Neutrophil (primary cell): Measurements from ENCODE around the gene TSNAX.
A peak's percentile ranks its signal among the peaks of the same experiment; 100 is the strongest.

Source experiments
- H3K27ac ChIP-seq: fragments of 200-600 bp; sonication (generic); 2 replicates; pipeline ENCODE4 v1.5.1; 2016; ENCODE audit warnings: mild to moderate bottlenecking, moderate library complexity
- H3K27me3 ChIP-seq: fragments of 200-600 bp; sonication (generic); 2 replicates; pipeline ENCODE4 v1.6.0; 2016; ENCODE audit warnings: mild to moderate bottlenecking
- H3K36me3 ChIP-seq: fragments of 200-600 bp; sonication (generic); 2 replicates; pipeline ENCODE4 v1.5.1; 2017
- H3K4me1 ChIP-seq, 2 experiments: fragments of 200-600 bp in 1 of 2; sonication (generic) in 1 of 2; 1 replicate in 1 of 2; 2 replicates in 1 of 2; pipeline versions ENCODE4 v1.5.1 to v1.6.1; 2013 to 2016; ENCODE audit warnings: low read depth in 1 of 2, low read length in 1 of 2, mild to moderate bottlenecking in 1 of 2, moderate library complexity in 1 of 2; ENCODE audit not compliant: control insufficient read depth in 1 of 2, insufficient read depth in 1 of 2
- H3K4me3 ChIP-seq, 2 experiments: fragments of 200-600 bp in 1 of 2; sonication (generic) in 1 of 2; 1 replicate in 1 of 2; 2 replicates in 1 of 2; pipeline ENCODE4 v1.5.1; 2013 to 2016; ENCODE audit warnings: low read depth in 1 of 2, low read length in 1 of 2, mild to moderate bottlenecking in 1 of 2, moderate library complexity in 1 of 2
- H3K9me3 ChIP-seq: fragments of 200-600 bp; sonication (generic); 2 replicates; pipeline ENCODE4 v1.5.1; 2016
- TF ChIP-seq, protein P1 (sequence below): fragments of 200-600 bp; sonication (generic); IDR thresholded peaks from 2 replicates; pipeline ENCODE4 v1.5.1; 2016; ENCODE audit warnings: antibody characterized with exemption

Gene TSNAX

DNA sequence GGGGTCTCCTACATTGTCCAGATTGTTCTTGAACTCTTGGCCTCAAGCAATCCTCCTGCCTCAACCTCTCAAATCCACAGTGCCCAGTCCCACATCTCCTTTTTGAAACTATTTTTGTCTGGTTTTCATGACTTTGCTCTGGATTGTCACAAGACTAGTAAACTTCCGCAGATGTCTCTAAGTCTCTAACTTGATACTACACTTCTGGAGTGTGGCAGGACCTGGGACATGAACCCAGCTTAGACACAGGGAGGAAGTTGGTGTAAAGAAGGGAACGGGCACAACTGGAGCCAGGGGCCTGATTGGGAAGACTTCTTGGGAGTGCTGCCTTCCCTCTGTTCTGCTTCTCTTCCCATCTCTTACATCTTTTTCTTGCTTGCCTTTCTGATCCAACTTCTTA is 81.9 kb downstream of the TSNAX start:
- TF ChIP-seq, protein P1, sequence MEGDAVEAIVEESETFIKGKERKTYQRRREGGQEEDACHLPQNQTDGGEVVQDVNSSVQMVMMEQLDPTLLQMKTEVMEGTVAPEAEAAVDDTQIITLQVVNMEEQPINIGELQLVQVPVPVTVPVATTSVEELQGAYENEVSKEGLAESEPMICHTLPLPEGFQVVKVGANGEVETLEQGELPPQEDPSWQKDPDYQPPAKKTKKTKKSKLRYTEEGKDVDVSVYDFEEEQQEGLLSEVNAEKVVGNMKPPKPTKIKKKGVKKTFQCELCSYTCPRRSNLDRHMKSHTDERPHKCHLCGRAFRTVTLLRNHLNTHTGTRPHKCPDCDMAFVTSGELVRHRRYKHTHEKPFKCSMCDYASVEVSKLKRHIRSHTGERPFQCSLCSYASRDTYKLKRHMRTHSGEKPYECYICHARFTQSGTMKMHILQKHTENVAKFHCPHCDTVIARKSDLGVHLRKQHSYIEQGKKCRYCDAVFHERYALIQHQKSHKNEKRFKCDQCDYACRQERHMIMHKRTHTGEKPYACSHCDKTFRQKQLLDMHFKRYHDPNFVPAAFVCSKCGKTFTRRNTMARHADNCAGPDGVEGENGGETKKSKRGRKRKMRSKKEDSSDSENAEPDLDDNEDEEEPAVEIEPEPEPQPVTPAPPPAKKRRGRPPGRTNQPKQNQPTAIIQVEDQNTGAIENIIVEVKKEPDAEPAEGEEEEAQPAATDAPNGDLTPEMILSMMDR = no peak
- no peaks in the 10 kb centered on the region for H3K27me3 ChIP-seq
- H3K4me3 ChIP-seq = no peak overlapping the region
- no peaks in the 10 kb centered on the region for H3K36me3 ChIP-seq
- H3K9me3 ChIP-seq = no peaks in the 10 kb centered on the region
- H3K27ac ChIP-seq = no peak overlapping the region
- peaks cover 39 to 40% of the 10 kb centered on the region in 2 experiments for H3K4me1 ChIP-seq

DNA sequence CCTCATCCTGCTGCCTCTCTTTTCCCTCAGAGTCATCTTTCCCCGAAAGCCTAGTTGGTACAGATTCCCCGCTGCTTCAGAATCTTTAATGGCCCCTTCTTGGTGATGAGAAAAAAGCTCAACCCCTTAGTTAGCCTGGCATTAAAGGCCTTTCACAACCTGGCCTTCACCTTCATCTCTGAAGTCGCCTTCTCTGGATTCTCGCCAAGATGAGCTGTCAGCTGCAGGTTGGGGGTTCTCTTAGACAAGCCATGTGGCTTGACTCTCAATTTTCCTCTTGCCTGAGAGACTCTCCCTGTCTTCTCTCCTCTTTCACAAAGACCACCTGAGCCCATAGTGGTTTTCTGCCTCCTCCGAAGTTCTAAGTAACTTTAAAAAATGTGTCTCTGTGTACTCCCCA is 82.6 kb downstream of the TSNAX start:
- Histone ChIP-seq H3K4me1 (peaks cover 39 to 40% of the 10 kb centered on the region in 2 experiments), H3K36me3 (no peaks in the 10 kb centered on the region), H3K27ac (no peak overlapping the region), H3K27me3 (no peaks in the 10 kb centered on the region), H3K9me3 (no peaks in the 10 kb centered on the region), H3K4me3 (no peak overlapping the region)
- TF ChIP-seq, protein P1 = no peak

DNA sequence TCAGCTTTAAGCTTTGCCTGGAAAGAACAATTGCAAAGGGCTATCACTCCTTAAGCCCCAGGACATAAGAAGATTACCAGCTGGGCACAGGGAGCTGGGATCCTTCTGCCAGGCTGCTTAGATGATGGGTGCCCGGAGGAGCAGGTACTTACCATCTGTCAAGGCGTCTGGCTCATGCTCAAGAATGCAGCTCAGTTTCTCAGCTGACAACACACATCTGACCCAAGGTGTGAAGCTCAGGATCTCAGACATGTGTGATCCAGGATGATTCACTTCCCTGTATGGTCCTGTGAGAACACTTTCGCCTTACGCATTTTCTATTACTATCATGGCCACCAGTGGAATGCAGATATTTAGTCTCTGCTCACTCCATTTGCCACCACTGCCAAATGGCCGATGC is 83.4 kb downstream of the TSNAX start:
- TF ChIP-seq, protein P1 = no peak
- Histone ChIP-seq H3K4me3 (peak overlapping the region; percentile 46 to 51), H3K36me3 (no peaks in the 10 kb centered on the region), H3K27me3 (no peaks in the 10 kb centered on the region), H3K4me1 (peaks cover 39 to 40% of the 10 kb centered on the region in 2 experiments), H3K9me3 (no peaks in the 10 kb centered on the region), H3K27ac (peak overlapping the region; percentile 82)

DNA sequence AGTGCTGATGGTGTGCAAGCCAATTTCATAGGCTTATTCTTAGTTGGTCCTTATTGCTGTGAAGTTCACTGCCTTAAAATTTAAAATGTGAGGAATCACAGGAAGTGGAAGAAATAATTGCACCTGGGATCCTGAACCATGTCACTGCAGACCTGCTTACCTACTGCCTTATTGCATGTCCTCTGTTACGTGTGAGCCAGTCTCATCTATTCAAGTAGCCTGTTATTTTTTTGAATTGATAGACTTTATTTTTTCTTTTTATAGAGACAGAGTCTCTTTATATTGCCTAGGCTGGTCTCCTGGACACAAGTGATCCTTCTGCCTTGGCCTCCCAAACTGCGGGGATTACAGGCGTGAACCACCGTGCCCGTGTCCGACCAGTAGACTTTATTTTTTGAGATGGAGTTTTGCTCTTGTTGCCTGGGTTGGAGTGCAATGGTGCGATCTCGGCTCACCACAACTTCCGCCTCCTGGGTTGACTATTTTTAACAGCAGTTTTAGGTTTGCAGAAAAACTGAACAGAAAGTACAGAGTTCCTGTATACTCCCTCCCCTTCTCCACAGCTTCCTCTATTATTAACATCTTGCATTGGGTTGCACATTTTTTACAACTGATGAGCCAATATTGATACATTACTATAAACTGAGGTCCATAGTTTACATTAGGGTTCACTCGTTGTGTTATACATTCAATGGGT is 84.1 kb downstream of the TSNAX start:
- H3K27ac ChIP-seq = peak overlapping the region; percentile 82
- H3K27me3 ChIP-seq = no peaks in the 10 kb centered on the region
- H3K9me3 ChIP-seq = no peaks in the 10 kb centered on the region
- H3K36me3 ChIP-seq = no peaks in the 10 kb centered on the region
- peaks cover 39 to 40% of the 10 kb centered on the region in 2 experiments for H3K4me1 ChIP-seq
- peak overlapping the region; percentile 46 to 51 for H3K4me3 ChIP-seq
- TF ChIP-seq, protein P1 = no peak

DNA sequence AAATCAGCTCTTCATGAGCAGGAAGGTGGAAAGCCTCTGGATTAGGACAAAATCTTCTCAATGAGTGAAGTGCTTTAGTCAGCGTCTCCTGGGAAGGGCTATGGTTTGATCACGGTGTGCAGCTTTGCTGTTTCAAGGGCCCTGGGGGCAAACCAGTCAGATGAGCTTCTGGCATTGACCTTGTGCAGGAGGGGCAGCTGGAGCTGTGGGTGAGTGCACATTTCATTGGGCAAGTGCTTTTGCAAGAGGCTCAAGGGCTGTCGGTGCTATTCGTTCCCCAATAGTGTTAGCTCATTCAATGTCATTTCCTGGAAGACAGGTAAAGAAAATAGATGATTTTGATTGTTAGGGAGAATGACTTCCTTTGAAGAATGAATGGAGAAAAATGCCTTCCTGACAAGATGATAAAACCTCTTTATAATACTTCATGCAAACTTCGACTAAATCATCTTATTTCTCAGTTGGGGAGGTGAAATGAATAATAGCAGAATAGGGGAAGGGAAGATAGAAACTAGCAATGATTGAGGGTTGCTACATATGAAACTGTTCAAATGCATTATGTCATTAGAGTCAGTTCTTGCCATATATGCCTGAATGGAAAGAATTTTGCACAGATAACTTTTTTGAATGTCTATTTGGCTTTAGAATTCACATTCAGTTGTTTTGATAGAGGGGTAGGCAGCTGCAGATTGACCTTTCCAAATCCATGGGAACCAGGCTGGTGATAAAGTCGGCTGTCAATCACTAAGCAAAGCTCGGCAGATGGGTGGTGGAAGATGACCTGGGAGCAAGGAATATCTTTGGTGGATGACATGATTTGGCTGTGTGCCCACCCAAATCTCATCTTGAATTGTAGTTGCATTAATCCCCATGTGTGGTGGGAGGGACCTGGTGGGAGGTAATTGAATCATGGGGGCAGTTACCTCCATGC is 85.2 kb downstream of the TSNAX start:
- H3K4me3 ChIP-seq = peak overlapping the region; percentile 46 to 51
- H3K27me3 ChIP-seq = no peaks in the 10 kb centered on the region
- H3K4me1 ChIP-seq = peaks cover 39 to 40% of the 10 kb centered on the region in 2 experiments
- TF ChIP-seq, protein P1 = no peak
- no peaks in the 10 kb centered on the region for H3K9me3 ChIP-seq
- no peaks in the 10 kb centered on the region for H3K36me3 ChIP-seq
- H3K27ac ChIP-seq = peak overlapping the region; percentile 82
